ENCODE results near the gene HSD17B14.
A peak's percentile ranks its signal among the peaks of the same experiment; 100 is the strongest.
"Not testable (repeated sequence)": the region's sequence is repeated elsewhere in the genome, so short reads cannot be mapped to it uniquely, and the experiment has no call there.

HSD17B14 gene

DNA sequence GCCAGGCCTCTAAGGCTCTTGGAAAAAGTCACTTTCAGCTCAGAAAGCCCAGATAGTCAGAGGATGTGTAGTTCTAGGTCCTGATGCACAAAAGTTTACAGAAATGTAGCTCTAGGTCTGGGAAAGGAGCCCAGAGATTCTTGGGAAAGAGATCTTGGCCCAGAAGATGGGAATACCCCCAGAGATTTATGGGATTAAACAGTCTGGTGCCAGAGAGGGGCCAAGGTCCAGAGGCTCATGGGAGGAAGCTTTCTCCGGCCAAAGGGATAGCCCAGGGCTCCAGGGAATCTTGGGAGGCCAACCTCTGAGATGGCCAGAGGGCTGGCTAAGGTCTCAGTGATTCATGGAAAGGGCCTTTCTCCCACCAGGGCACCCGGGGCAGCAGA, 40.6 kb downstream of the HSD17B14 start:
- DNase-seq, result no peak

DNA sequence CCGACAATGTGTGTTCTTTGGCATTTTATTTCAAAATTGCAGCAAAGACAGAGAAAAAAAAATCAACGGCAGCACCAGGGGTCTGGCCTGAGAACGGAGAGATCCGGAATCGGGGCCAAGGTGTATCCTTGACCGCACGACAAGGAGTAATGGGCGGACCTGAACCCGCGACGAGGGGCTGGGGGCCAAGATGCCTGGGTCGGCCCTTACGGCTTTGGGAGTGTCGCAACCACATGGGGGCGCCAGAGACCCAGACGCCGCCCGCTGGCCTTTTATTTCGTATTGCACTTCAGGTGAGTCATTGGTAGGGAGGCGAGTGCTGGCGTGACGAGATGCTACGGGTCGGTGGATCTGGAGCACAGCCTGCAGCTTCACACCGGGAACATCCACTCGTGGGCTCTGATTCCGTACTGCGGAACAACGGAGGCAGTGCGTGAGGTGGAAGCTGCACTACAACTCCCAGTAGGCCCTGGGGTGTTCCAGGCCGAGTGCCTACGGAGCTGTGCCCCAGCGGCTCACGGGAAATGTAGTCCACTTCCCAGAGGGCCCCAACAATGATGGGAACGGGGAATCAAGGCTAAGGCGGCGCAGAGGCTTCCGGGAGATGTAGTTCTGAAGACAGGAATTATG, 41.1 kb downstream of the HSD17B14 start:
- peak; percentile 62 for DNase-seq

DNA sequence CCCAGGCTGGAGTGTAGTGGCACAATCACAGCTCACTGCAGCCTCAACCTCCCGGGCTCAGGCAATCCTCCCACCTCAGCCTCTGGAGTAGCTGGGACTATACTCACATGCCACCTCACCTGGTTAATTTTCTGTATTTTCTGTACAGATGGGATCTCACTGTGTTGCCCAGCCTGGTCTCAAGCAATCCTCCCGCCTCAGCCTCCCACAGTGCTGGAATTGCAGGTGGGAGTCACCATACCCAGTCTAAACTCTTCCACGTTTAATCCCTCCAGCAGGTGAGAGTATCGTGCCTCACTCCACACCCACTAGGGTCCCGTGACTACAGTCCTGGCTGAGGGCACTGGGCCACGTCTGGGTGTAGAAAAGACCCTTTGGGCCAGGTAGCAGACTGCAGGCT, 42.0 kb downstream of the HSD17B14 start:
- DNase-seq, result no peak

DNA sequence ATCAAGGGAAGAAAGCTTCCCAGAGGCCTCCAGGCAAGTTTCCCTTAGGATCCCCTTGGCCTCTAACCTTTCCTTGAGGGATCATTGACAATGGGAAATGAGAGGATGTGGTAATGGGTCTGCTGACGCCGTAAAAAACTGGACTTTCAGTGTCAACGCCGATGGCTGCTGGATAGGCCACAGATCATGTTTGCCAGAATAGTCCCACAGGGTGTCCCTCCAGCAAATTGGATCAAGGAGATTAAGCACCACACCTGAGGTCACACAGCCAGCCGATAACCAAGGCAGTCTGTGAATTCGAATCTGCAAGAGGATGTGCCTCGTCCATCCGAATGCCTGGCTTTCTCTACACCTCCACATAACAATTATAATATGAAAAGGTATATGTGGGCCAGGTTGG, 43.0 kb downstream of the HSD17B14 start:
- DNase-seq, result no peak

DNA sequence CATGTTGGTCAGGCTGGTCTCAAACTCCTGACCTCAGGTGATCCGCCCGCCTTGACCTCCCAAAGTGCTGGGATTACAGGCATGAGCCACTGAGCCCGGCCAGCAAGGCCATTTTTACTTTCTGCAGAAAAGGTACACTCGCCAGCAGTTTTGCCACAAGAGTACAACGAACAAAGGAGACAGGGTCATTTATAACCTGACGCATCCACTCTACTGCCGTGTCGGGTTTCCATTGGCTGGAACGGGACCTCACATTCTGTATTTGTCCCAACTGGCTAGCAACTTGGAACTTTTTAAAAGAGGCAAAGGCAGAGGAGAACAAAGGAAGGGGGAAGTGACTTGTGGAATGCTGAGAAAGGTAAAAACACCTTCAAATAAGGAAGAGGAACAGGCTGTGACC, 49.0 kb downstream of the HSD17B14 start:
- DNase-seq, result not testable (repeated sequence)

DNA sequence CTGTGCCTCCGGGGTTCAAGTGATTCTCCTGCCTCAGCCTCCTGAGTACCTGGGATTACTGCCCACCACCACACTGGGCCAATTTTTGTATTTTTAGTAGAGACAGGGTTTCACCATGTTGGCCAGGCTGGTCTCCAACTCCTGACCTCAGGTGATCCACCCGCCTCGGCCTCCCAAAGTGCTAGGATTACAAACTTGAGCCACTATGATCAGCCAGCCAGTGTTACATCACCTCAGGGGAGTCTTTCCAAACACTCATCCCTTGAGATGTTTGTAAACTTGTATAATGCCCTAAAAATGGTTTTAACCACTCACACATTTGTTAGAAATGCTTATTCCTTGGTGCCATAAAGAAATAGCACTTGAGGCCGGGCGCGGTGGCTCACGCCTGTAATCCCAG, 49.9 kb downstream of the HSD17B14 start:
- not testable (repeated sequence) for DNase-seq

DNA sequence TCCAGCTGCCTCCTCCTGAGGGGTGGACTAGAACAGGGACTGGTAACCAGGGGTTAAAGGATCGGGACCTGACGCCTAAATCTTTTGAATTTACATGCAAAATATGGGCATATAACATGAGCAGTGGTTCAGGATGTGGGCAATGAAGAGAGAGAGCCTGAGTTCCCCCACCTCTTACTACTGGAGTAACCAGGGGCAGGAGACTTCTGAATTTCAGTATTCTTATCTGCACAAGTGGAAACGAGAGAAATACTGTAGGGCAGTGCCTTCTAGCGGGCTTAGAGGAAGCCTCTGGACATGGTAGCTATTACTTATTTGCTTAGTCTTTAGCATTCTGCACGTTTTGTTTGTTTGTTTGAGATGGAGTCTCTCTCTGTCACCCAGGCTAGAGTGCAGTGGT, 51.8 kb downstream of the HSD17B14 start:
- no peak for DNase-seq

DNA sequence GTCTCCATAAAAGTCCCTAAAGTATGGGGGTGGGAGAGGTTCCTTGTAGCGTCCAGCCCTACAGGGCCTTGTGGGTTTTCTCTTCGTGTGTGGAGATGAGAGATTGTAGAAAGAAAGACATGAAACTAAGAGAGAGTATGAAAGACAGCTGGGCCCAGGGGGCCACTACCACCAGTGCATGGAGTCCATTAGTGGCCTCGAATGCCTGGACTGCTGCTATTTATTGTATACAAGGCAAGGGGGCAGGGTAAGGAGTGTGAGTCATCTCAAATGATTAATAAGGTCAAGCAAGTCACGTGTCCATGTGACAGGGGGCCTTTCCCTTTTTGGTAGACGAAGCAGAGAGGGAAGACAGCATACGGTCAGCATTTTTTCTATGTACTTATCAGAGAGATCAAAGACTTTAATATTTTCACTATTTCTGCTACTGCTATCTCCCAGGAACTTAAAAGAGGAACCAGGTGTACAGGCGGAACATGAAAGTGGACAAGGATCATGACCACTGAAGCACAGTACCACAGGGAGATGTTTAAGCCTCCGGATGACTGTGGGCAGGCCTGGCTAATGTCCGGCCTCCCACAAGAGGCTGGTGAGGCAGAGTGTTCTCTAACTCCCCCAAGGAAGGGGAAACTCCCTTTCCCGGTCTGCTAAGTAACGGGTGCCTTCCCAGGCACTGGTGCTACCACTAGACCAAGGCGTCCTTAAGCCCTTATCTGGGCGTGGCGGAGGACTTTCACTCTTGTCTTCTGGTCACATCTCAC, 55.5 kb downstream of the HSD17B14 start:
- DNase-seq, result no peak

DNA sequence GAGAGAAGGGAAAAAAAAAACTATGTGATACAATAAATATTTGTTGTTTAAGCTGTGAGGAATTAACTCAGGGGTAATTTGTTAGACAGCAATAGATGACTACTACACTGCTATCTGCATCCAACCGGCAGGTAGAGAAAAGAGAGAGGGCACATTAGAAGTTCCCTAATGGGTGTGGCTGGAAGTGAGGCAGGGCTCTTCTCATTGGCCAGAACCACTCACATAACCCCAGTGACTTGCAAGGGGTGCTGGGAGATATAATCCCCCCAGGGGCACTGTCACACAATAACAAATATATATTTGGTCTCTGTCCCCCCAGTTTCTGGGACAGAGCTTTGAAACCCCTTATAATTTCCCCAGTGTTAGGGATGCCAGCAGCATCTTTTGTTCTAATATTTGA, 56.7 kb downstream of the HSD17B14 start:
- DNase-seq, result no peak

DNA sequence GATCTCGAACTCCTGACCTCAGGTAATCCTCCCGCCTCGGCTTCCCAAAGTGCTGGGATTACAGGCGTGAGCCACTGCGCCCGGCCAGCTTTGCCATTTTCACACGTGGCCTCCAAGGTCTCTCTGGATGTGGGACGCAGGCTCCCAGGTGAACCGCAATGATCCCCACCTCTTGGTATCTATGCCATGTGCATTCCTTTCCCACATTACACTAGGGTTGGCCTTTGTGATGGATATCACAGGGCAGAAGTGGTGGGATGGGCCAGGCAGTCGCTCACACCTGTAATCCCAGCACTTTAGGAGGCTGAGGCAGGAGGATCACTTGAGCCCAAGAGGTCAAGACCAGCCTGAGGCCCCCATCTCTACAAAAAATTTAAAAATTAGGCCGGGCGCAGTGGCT, 58.6 kb downstream of the HSD17B14 start:
- no peak for DNase-seq

DNA sequence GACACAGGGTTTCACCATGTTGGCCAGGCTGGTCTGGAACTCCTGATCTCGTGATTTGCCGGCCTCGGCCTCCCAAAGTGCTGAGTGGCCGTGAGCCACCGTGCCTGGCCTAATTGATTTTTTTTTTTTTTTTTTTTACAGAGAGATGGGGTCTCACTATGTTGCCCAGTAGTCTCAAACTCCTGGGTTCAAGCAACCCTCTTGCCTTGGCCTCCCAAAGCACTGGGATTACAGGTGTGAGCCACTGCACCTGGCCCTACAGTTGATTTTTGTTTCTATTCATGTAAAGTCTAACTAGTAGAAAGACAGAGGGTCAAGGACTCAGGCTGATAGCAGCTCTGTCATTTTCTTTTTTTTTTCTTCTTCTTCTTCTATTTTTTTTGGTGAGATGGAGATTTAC, 59.2 kb downstream of the HSD17B14 start:
- no peak for DNase-seq

DNA sequence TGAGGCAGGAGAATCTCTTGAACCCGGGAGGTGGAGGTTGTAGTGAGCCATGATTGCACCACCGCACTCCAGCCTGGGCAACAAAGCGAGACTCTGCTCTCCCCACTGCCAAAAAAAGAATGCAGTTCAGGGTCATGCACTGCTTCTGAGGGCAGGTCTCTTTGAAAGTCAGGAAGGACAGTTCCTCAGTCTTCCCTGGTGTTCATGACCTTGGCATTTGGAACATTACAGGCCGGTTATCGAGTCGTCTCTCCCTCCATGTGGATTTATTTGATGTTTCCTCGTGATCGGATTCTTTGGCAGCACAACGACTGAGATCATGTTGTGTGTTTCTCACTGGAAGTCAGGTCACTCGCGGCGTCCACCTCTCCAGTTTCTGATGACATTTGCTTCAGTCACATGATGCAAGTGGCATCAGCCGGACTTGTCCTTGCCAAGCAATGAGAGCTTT, 63.8 kb downstream of the HSD17B14 start:
- no peak for DNase-seq

DNA sequence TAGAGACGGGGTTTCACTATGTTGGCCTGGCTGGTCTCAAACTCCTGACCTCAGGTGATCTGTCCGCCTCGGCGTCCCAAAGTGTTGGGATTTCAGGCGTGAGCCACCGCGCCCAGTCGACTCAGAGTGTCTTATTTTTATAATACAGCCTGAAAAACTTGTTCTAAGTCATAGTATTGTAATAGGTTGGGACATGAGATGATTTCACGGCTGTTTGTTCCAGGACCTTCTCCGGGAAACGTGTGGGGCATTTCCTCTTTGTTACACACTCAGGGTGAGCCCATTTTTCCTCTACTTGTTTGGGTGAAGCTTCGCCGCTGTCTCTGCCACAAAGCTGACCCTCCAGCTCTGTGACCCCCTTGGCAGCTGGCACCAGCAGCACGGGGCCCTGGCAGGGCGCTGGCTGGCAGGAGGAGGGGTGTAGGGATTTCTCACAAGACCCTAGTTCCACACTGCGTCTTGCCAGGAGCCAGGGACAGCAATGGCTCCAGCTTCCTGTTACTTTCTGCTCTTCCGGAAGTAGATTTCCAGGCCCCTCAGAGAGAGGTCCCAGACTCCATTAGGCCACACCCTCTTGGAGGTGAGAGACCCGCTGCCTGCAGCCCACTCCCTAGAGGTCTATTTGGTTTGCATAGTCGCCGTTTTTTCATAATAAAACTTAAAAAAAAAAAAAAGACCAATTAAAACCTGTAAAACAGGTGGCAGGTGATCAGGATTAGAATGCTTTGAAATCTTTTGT, 65.4 kb downstream of the HSD17B14 start:
- DNase-seq, result no peak

DNA sequence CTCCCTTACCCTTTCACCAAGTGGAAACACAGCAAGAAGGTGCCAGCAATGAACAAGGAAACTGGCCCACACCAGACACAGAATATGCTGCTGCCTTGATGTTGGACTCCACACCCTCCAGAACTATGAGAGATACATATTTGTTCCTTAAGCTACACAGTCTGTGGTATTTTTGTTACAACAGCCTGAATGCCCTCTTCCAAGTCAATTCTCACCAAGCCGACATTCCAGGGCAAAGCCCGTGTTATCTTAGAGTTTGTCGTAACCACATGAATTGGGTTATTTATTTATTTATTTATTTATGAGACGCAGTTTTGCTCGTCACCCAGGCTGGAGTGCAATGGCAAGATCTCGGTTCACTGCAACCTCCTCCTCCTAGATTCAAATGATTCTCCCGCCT, 66.0 kb downstream of the HSD17B14 start:
- DNase-seq, result no peak

DNA sequence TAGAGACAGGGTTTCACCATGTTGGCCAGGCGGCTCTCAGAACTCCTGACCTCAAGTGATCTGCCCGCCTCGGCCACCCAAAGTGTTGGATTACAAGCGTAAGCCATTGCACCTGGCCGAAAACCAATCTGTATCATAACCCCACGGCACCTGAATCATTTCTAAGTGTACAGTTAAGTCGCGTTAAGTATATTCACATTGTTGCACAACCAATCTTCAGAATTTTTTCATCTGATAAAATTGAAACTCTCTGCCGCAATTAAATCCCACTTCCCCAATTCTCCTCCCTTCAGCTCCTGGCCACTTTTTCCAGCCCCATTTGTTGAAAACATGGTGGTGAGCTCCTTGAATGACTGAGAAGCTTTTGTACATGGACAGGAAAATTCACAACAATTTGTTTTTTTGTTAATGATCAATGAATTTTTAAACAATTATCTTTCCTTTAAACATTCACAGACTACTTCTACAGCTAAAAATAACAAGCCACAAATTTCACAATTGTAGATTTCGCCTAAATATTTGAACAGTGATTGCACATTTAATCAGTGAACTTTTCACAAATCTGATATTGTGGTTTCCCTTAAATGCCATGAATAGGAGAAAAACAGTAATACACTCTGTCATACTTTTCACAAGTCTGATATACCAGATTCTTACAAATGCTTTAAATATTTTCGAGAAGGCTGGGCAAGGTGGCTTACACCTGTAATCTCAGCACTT, 67.1 kb downstream of the HSD17B14 start:
- no peak for DNase-seq

DNA sequence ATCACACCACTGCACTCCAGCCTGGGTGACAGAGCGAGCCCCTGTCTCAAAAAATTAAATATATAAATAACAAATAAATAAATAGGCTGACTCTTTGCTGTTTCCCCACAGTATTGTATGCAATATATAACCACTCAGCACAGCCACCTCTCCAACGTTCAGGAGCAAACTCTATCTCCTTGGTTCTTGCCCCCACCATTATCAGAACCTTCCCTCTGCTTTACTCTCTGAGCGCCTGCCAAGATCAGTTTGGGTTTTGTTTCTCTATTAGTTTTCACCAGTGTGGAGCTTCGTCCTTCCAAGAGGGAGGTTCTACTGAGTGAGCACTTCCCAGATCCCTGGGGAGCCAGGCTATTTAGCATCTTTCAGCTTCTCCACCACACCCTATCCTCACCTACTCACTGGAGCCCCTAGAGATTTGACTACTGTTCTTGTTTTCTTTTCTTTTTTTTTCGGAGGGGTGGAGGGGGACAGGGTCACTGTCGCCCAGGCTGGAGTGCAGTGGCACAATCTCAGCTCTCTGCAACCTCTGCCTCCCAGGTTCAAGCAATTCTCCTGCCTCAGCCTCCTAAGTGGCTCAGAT, 68.0 kb downstream of the HSD17B14 start:
- DNase-seq, result not testable (repeated sequence)

DNA sequence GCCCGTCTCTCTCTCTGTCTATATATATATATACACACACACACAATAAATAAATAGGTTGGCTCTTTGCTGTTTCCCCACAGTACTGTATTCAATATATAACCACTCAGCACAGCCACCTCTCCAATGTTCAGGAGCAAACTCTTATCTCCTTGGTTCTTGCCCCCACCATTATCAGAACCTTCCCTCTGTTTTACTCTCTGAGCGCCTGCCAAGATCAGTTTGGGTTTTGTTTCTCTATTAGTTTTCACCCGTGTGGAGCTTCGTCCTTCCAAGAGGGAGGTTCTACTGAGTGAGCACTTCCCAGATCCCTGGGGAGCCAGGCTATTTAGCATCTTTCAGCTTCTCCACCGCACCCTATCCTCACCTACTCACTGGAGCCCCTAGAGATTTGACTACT, 70.5 kb downstream of the HSD17B14 start:
- DNase-seq, result not testable (repeated sequence)
